Activated naive CD8-positive, alpha-beta T cell treated with anti-CD3 and anti-CD28 coated beads, Interleukin-2, amount 50 U/mL, for 24 hours (primary cell): ENCODE measurements around the gene RPS4Y1.

Source experiments
- ATAC-seq: fragments of 150-1000 bp; cut with Tn5 transposase; one replicate; pipeline ENCODE4 v1.10.0; 2021
- DNase-seq: peaks from one replicate; pipeline ENCODE4 v3.0.0; 2021
- H3K27ac Mint-ChIP-seq: one replicate; pipeline ENCODE4 v1.8.0; 2021; ENCODE audit warnings: mild to moderate bottlenecking, mixed read lengths
- H3K27me3 Mint-ChIP-seq: one replicate; pipeline ENCODE4 v1.8.0; 2021; ENCODE audit warnings: mixed read lengths
- H3K36me3 Mint-ChIP-seq: one replicate; pipeline ENCODE4 v1.8.0; 2021; ENCODE audit warnings: low read depth, mixed read lengths
- H3K4me1 Mint-ChIP-seq: one replicate; pipeline ENCODE4 v1.8.0; 2021; ENCODE audit warnings: mixed read lengths
- H3K4me3 Mint-ChIP-seq: one replicate; pipeline ENCODE4 v1.8.0; 2021; ENCODE audit warnings: mild to moderate bottlenecking, moderate library complexity, mixed read lengths
- H3K9me3 Mint-ChIP-seq: one replicate; pipeline ENCODE4 v1.8.0; 2021; ENCODE audit warnings: mixed read lengths

The RPS4Y1 gene

DNA sequence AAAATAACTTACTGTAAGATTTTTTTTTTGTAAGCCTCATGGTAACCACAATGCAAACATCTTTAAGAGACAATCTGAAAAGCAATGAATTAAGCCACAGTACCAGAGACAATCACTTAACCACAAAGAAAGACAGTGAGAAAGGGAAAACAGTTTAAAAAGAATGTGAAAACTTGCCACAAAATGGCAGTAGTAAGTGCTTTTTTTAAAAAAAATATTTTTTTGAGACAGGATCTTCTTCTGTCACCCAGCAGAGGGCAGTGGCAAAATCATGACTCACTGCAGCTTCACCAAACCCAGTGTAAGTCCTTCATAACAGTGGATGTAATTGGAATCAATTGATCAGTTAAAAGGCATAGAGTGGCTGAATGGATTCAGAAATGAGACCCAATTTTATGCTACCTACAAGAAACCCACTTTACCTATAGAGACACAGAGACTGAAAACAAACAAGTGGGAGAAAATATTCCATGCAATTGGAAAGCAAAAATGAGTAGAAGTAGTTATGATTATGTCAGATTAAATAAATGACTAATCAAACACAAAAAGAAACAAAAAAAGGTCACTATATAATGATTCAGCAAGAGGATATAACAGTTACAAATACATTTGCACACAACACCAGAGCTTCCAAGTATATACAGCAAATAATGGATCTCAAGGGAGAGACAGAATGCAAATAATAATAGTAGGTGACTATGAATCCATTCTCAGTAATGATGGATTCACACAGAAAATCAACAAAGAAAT, 71.8 kb downstream of the RPS4Y1 start:
- ATAC-seq (peak; percentile 69), DNase-seq (peak; percentile 14)
- no peak overlapping the region for H3K4me3 Mint-ChIP-seq
- no peaks in the 10 kb centered on the region for H3K27me3 Mint-ChIP-seq
- peaks cover 10% of the 10 kb centered on the region for H3K9me3 Mint-ChIP-seq
- H3K27ac Mint-ChIP-seq, result no peak overlapping the region
- no peaks in the 10 kb centered on the region for H3K36me3 Mint-ChIP-seq
- H3K4me1 Mint-ChIP-seq, result peaks cover 10% of the 10 kb centered on the region
